ENCODE data around the gene FGFRL1.

Gene FGFRL1

DNA sequence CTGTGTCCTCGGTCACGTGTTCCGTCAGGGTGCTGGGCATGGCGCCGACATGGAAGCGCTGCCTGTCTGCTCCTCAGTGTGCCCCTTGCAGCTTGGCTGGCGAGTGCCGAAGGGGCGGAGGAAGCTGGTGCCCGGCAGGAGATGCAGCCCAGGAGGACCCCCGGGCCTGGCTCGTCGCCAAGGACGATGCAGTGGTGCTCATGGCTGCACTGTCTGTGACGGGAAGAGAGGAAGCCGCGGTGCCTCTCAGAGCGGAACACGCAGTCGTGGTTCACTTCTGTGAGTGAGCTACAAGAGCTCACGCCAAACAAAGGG, 38.1 kb downstream of the FGFRL1 start:
- Histone ChIP-seq H3K27ac (ENCODE audit: low read depth, low read length) (no peak overlapping the region), H3F3A (ENCODE audit: control insufficient read depth, insufficient read depth) (no peaks in the 10 kb centered on the region), H3K4me3 (ENCODE audit: low read length) (no peak overlapping the region), H3K4me1 (ENCODE audit: control insufficient read depth, low read length) (no peaks in the 10 kb centered on the region), H3K79me2 (ENCODE audit: control insufficient read depth, low read length) (no peaks in the 10 kb centered on the region), H4K20me1 (ENCODE audit: control insufficient read depth, insufficient read depth, low read depth, low read length) (no peaks in the 10 kb centered on the region), H3K36me3 (ENCODE audit: control insufficient read depth, low read length) (no peaks in the 10 kb centered on the region), H3K27me3 (ENCODE audit: control insufficient read depth, low read length) (no peaks in the 10 kb centered on the region), H3K4me2 (ENCODE audit: low read length) (no peak overlapping the region), H3K9me3 (ENCODE audit: control insufficient read depth, insufficient read depth, low read length) (no peaks in the 10 kb centered on the region; the same call in 1 of the 2 replicates), H3K9me2 (replicated peaks; ENCODE audit: control insufficient read depth, low read length) (no peaks in the 10 kb centered on the region)
- TF ChIP-seq EZH2phosphoT487 (IDR thresholded peaks at IDR 0.05; ENCODE audit: borderline replicate concordance, low read length), result no peak
- TF ChIP-seq CTCF (IDR thresholded peaks at IDR 0.05; ENCODE audit: low read depth, low read length, poor library complexity, severe bottlenecking), result no peak

GRCh38 chr4:1050486-1051213, 39.2 kb downstream of the FGFRL1 start:
- Histone ChIP-seq H3K4me1 (ENCODE audit: control insufficient read depth, low read length) (peaks cover 5% of the 10 kb centered on the region), H3K4me3 (ENCODE audit: low read length) (no peak overlapping the region), H3K4me2 (ENCODE audit: low read length) (no peak overlapping the region), H3K9me2 (replicated peaks; ENCODE audit: control insufficient read depth, low read length) (no peaks in the 10 kb centered on the region), H3K36me3 (ENCODE audit: control insufficient read depth, low read length) (no peaks in the 10 kb centered on the region), H3K9me3 (ENCODE audit: control insufficient read depth, insufficient read depth, low read length) (no peaks in the 10 kb centered on the region; the same call in 1 of the 2 replicates), H3K79me2 (ENCODE audit: control insufficient read depth, low read length) (no peaks in the 10 kb centered on the region), H3K27ac (ENCODE audit: low read depth, low read length) (no peak overlapping the region), H3F3A (ENCODE audit: control insufficient read depth, insufficient read depth) (no peaks in the 10 kb centered on the region), H3K27me3 (ENCODE audit: control insufficient read depth, low read length) (peaks cover 4% of the 10 kb centered on the region; the same call in 1 of the 2 replicates), H4K20me1 (ENCODE audit: control insufficient read depth, insufficient read depth, low read depth, low read length) (no peaks in the 10 kb centered on the region)
- TF ChIP-seq EZH2phosphoT487 (IDR thresholded peaks at IDR 0.05; ENCODE audit: borderline replicate concordance, low read length), result no peak
- TF ChIP-seq CTCF (IDR thresholded peaks at IDR 0.05; ENCODE audit: low read depth, low read length, poor library complexity, severe bottlenecking), result no peak

DNA sequence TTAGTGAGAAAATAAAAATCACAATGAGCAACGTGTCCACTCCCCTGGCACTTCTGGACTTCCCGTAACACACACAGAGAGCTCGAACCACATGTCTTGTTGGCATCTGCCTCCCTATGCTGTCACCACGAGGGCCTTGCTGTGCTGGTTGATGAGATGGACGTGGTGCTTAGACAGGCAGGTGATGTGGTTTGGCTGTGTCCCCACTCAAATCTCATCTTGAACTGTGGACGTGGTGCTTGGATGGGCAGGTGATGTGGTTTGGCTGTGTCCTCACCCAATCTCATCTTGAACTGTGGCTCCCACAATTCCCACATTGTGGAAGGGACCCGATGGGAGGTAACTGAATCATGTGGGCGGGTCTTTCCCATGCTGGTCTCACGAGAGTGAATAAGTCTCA, 40.0 kb downstream of the FGFRL1 start:
- peaks cover 4% of the 10 kb centered on the region; the same call in 1 of the 2 replicates for H3K27me3 ChIP-seq (ENCODE audit: control insufficient read depth, low read length)
- H3K9me3 ChIP-seq (ENCODE audit: control insufficient read depth, insufficient read depth, low read length), result no peaks in the 10 kb centered on the region; the same call in 1 of the 2 replicates
- H3K79me2 ChIP-seq (ENCODE audit: control insufficient read depth, low read length), result no peaks in the 10 kb centered on the region
- H3K9me2 ChIP-seq (replicated peaks; ENCODE audit: control insufficient read depth, low read length), result no peaks in the 10 kb centered on the region
- no peaks in the 10 kb centered on the region for H3K36me3 ChIP-seq (ENCODE audit: control insufficient read depth, low read length)
- no peaks in the 10 kb centered on the region for H3F3A ChIP-seq (ENCODE audit: control insufficient read depth, insufficient read depth)
- H3K4me1 ChIP-seq (ENCODE audit: control insufficient read depth, low read length), result peaks cover 13% of the 10 kb centered on the region
- H3K4me2 ChIP-seq (ENCODE audit: low read length), result no peak overlapping the region
- H3K4me3 ChIP-seq (ENCODE audit: low read length), result no peak overlapping the region
- H4K20me1 ChIP-seq (ENCODE audit: control insufficient read depth, insufficient read depth, low read depth, low read length), result no peaks in the 10 kb centered on the region
- no peak overlapping the region for H3K27ac ChIP-seq (ENCODE audit: low read depth, low read length)
- TF ChIP-seq CTCF (IDR thresholded peaks at IDR 0.05; ENCODE audit: low read depth, low read length, poor library complexity, severe bottlenecking), result no peak
- TF ChIP-seq EZH2phosphoT487 (IDR thresholded peaks at IDR 0.05; ENCODE audit: borderline replicate concordance, low read length), result no peak
